Spleen (tissue), 11 donors: ENCODE results near the gene CIP2A. TPM values are rescaled to one million over a fixed set of nuclear protein-coding genes. Genes with fewer than 3 reads are reported as not detected.

Experiments used
- DNase-seq: peaks from one replicate; pipeline ENCODE4 v3.0.0-alpha.2; 2020
- H3K27ac ChIP-seq, 8 donors: fragments of 200-600 bp; sonication (generic) in 7 of 8; 1 replicate in 4 of 8; 2 replicates in 4 of 8; pipeline versions ENCODE4 v1.5.0 to v1.8.0; 2016 to 2021; ENCODE audit warnings: inconsistent platforms in 4 of 8, mild to moderate bottlenecking in 4 of 8, moderate library complexity in 1 of 8
- H3K27me3 ChIP-seq, 7 donors: fragments of 200-600 bp; sonication (generic) in 6 of 7; replicated peaks in 1 of 7; 1 replicate in 4 of 7; 2 replicates in 3 of 7; pipeline versions ENCODE4 v1.5.0 to v1.8.0; 2016 to 2021; ENCODE audit warnings: inconsistent platforms in 3 of 7, mild to moderate bottlenecking in 1 of 7
- H3K36me3 ChIP-seq, 6 donors: fragments of 200-600 bp; sonication (generic) in 5 of 6; 1 replicate in 4 of 6; 2 replicates in 2 of 6; pipeline versions ENCODE4 v1.5.0 to v1.8.0; 2016 to 2021; ENCODE audit warnings: inconsistent platforms in 2 of 6
- H3K4me1 ChIP-seq, 6 donors: fragments of 200-600 bp; sonication (generic) in 5 of 6; 1 replicate in 3 of 6; 2 replicates in 3 of 6; pipeline versions ENCODE4 v1.5.0 to v1.8.0; 2016 to 2021; ENCODE audit warnings: inconsistent platforms in 3 of 6
- H3K4me3 ChIP-seq, 8 donors: fragments of 200-600 bp; sonication (generic) in 7 of 8; 1 replicate in 4 of 8; 2 replicates in 4 of 8; pipeline versions ENCODE4 v1.5.0 to v1.8.0; 2016 to 2021; ENCODE audit warnings: inconsistent platforms in 4 of 8, mild to moderate bottlenecking in 4 of 8, moderate library complexity in 2 of 8
- H3K9me3 ChIP-seq, 8 donors: fragments of 200-600 bp; sonication (generic) in 7 of 8; 1 replicate in 4 of 8; 2 replicates in 4 of 8; pipeline versions ENCODE4 v1.5.0 to v1.8.0; 2016 to 2021; ENCODE audit warnings: inconsistent platforms in 4 of 8
- POLR2A ChIP-seq, 3 donors: fragments of 450-650 bp; IDR thresholded peaks; one replicate each; pipeline ENCODE4 v1.5.1; 2017; ENCODE audit warnings: antibody characterized with exemption in 3 of 3, mild to moderate bottlenecking in 1 of 3
- POLR2AphosphoS5 ChIP-seq, 3 donors: sonication (generic); formaldehyde crosslinking; IDR thresholded peaks; one replicate each; pipeline ENCODE4 v1.5.1; 2017; ENCODE audit warnings: antibody characterized with exemption in 3 of 3
- WGBS, 5 donors: extraction: QIAGEN DNeasy Blood & Tissue Kit in 3 of 5; methylation state at CpG; one replicate each; pipeline versions ENCODE4 v1.1.5 to v1.1.7; 2013 to 2018; 5-methylcytosine and 5-hydroxymethylcytosine counted together
- intact Hi-C: fragments of 100-400 bp; cut with DNase I; formaldehyde crosslinking; loops from one replicate; pipeline ENCODE4 v1.15.0; 2023; ENCODE audit warnings: low total_unique reads
- polyA plus RNA-seq, 3 donors: library from polyadenylated mRNA; stranded (reverse); fragments of 200-250 nt; gene quantifications; one replicate each; pipeline ENCODE4 v1.2.1, GENCODE V29; 2013
- total RNA-seq, 7 donors: library from RNA; depleted of rRNA in 3 of 7; stranded (reverse); fragments of >200 nt in 3 of 7; fragmentation: NEBNext Ultra II Directional in 4 of 7; extraction: Animal tissue kit (Norgen Biotek cat#: 25700) in 4 of 7; gene quantifications; one replicate each; pipeline versions ENCODE4 v1.1.0 to v1.2.1, GENCODE V29; 2016 to 2021
- TF ChIP-seq, protein P1 (sequence below), 11 experiments: fragments of 200-600 bp in 7 of 11; fragments of 450-650 bp in 4 of 11; sonication (generic) in 4 of 11; IDR thresholded peaks in 8 of 11; conservative IDR thresholded peaks in 3 of 11; 1 replicate in 7 of 11; 2 replicates in 4 of 11; pipeline versions ENCODE4 v1.4.0 to v1.8.0; 2016 to 2021; ENCODE audit warnings: antibody characterized with exemption in 11 of 11, inconsistent platforms in 4 of 11, mild to moderate bottlenecking in 1 of 11
- donor health status: healthy with polysubstance abuse.
- donor health status: DM: no; HTN: no; CAD: no; lungs with moderate emphysema.
- donor health status: DM: no; HTN: no; CAD: no.
- donor health status: Bipolar disorder and iron deficiency.
- donor health status: healthy.
- donor health status: DM: no; HTN: no; CAD: no.
- donor health status: DM: yes; HTN: yes; CAD: no.

The CIP2A gene
- total and polyA plus RNA-seq, 10 donors, result 2.2 to 15.7 (median 8.1) TPM

GRCh38 chr3:108507902-108508301 lies 81.3 kb downstream of the CIP2A start:
- TF ChIP-seq, protein P1, sequence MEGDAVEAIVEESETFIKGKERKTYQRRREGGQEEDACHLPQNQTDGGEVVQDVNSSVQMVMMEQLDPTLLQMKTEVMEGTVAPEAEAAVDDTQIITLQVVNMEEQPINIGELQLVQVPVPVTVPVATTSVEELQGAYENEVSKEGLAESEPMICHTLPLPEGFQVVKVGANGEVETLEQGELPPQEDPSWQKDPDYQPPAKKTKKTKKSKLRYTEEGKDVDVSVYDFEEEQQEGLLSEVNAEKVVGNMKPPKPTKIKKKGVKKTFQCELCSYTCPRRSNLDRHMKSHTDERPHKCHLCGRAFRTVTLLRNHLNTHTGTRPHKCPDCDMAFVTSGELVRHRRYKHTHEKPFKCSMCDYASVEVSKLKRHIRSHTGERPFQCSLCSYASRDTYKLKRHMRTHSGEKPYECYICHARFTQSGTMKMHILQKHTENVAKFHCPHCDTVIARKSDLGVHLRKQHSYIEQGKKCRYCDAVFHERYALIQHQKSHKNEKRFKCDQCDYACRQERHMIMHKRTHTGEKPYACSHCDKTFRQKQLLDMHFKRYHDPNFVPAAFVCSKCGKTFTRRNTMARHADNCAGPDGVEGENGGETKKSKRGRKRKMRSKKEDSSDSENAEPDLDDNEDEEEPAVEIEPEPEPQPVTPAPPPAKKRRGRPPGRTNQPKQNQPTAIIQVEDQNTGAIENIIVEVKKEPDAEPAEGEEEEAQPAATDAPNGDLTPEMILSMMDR (IDR thresholded peaks at IDR 0.05 in 8 of 11, conservative IDR thresholded peaks at IDR 0.05 in 3 of 11), result no peak
- TF ChIP-seq POLR2AphosphoS5 (IDR thresholded peaks at IDR 0.05), result no peak
- no peak for TF ChIP-seq POLR2A (IDR thresholded peaks at IDR 0.05)
- Histone ChIP-seq H3K4me1 (no peaks in the 10 kb centered on the region), H3K27ac (no peak overlapping the region), H3K4me3 (no peak overlapping the region), H3K36me3 (no peaks in the 10 kb centered on the region), H3K27me3 (no peaks in the 10 kb centered on the region), H3K9me3 (no peaks in the 10 kb centered on the region)
- no peak for DNase-seq
- intact Hi-C loops, result no loop called here

DNA sequence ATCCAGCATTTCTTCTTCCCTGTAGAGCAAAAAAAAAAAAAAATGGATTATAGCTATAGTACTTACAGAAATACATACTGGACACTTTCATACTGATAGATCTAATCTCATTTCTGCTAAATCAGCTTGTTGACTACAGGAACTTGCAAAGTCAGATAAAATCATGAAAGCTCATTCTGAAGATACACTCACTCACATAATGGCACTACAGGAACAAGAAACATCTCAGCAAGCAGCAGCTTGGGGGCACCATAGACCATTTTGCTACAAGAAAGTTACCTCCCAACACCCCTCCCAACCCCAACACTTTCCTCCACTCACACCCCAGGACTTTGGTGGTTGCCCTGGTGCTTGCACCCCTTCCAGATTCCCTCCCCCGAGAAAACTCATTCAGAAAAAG lies 83.4 kb downstream of the CIP2A start:
- DNase-seq, result no peak
- Histone ChIP-seq H3K27me3 (no peaks in the 10 kb centered on the region), H3K27ac (no peak overlapping the region), H3K4me3 (no peak overlapping the region), H3K9me3 (no peaks in the 10 kb centered on the region), H3K36me3 (no peaks in the 10 kb centered on the region), H3K4me1 (no peaks in the 10 kb centered on the region)
- intact Hi-C loops, result no loop called here
- 78 to 92% (median 84%) methylated on average over 1 of the region's 1 CpG for WGBS, 5 donors
- no peak for TF ChIP-seq POLR2AphosphoS5 (IDR thresholded peaks at IDR 0.05)
- TF ChIP-seq POLR2A (IDR thresholded peaks at IDR 0.05), result no peak
- TF ChIP-seq, protein P1 (IDR thresholded peaks at IDR 0.05 in 8 of 11, conservative IDR thresholded peaks at IDR 0.05 in 3 of 11), result no peak

GRCh38 chr3:108503722-108504121 lies 85.5 kb downstream of the CIP2A start:
- no peaks in the 10 kb centered on the region for H3K4me1 ChIP-seq
- H3K36me3 ChIP-seq, result no peaks in the 10 kb centered on the region
- H3K4me3 ChIP-seq, result no peak overlapping the region
- H3K27ac ChIP-seq, result no peak overlapping the region
- H3K9me3 ChIP-seq, result no peaks in the 10 kb centered on the region
- no peak for TF ChIP-seq POLR2A (IDR thresholded peaks at IDR 0.05)
- TF ChIP-seq, protein P1 (IDR thresholded peaks at IDR 0.05 in 8 of 11, conservative IDR thresholded peaks at IDR 0.05 in 3 of 11), result no peak
- no peak for TF ChIP-seq POLR2AphosphoS5 (IDR thresholded peaks at IDR 0.05)
- H3K27me3 ChIP-seq, result no peaks in the 10 kb centered on the region
- DNase-seq, result no peak
- intact Hi-C loops, result no loop called here

- TF ChIP-seq POLR2A (IDR thresholded peaks at IDR 0.05) (no peak), POLR2AphosphoS5 (IDR thresholded peaks at IDR 0.05) (no peak)
- TF ChIP-seq, protein P1 (IDR thresholded peaks at IDR 0.05 in 8 of 11, conservative IDR thresholded peaks at IDR 0.05 in 3 of 11), result no peak
- H3K4me1 ChIP-seq, result no peaks in the 10 kb centered on the region
- no peak overlapping the region for H3K4me3 ChIP-seq
- no peaks in the 10 kb centered on the region for H3K27me3 ChIP-seq
- intact Hi-C loops, result no loop called here
- 88 to 98% (median 93%) methylated on average over 5 of the region's 5 CpGs for WGBS, 5 donors
- DNase-seq, result no peak
- H3K27ac ChIP-seq, result no peak overlapping the region
- no peaks in the 10 kb centered on the region for H3K36me3 ChIP-seq
- no peaks in the 10 kb centered on the region for H3K9me3 ChIP-seq
Measured at GRCh38 chr3:108501535-108501934, 87.7 kb downstream of the CIP2A start.
